SK-N-SH (cell line): ENCODE measurements around the gene B4GALT6. TPM values are rescaled to one million over a fixed set of nuclear protein-coding genes. Genes with fewer than 3 reads are reported as not detected.

Source experiments
- CTCF ChIA-PET: fragments of 300-600, 350-600 bp; formaldehyde crosslinking; extraction: SDS; loops from one replicate; lab custom pipeline; 2021; lab: Yijun Ruan, JAX
- POLR2A ChIA-PET: fragments of 350-600 bp; sonication (Branson Sonifier 250); formaldehyde crosslinking; extraction: SDS; loops from one replicate; lab custom pipeline; 2020; ENCODE audit warnings: antibody characterized with exemption, inconsistent platforms; lab: Yijun Ruan, JAX
- DNase-seq: peaks from one replicate; pipeline ENCODE4 v3.0.0; 2012
- H2AFZ ChIP-seq: fragments of 200-600 bp; sonication (generic); 2 replicates; pipeline ENCODE4 v1.8.1; 2016; ENCODE audit warnings: antibody characterized with exemption, mild to moderate bottlenecking, low read depth
- H3F3A ChIP-seq: fragments of 200-600 bp; sonication (generic); replicated peaks from 2 replicates; pipeline ENCODE3; 2016; ENCODE audit warnings: antibody characterized with exemption, mild to moderate bottlenecking; ENCODE audit not compliant: insufficient read depth
- H3K27ac ChIP-seq, 2 experiments: fragments of 200-500 bp in 1 of 2; fragments of 200-600 bp in 1 of 2; sonication (Bioruptor generic) in 1 of 2; sonication (generic), shearing (Covaris generic) in 1 of 2; 2 replicates each; pipeline versions ENCODE4 v1.5.1 to v1.6.1; 2014 to 2016; ENCODE audit warnings: low read depth in 2 of 2, inconsistent platforms in 1 of 2, low read length in 1 of 2, mild to moderate bottlenecking in 1 of 2, mixed read lengths in 1 of 2
- H3K27me3 ChIP-seq: fragments of 200-600 bp; sonication (generic), shearing (Covaris generic); 2 replicates; pipeline ENCODE4 v1.6.1; 2016; ENCODE audit warnings: mixed run types; ENCODE audit not compliant: insufficient read depth
- H3K36me3 ChIP-seq, 2 experiments: fragments of 200-500 bp in 1 of 2; fragments of 200-600 bp in 1 of 2; sonication (Bioruptor generic) in 1 of 2; sonication (generic) in 1 of 2; replicated peaks in 1 of 2; 2 replicates each; pipeline versions ENCODE3 to v1.5.1; 2014 to 2016; ENCODE audit warnings: low read length in 1 of 2, mild to moderate bottlenecking in 1 of 2; ENCODE audit not compliant: insufficient read depth in 2 of 2, control insufficient read depth in 1 of 2
- H3K4me1 ChIP-seq, 2 experiments: fragments of 200-500 bp in 1 of 2; fragments of 200-600 bp in 1 of 2; sonication (Bioruptor generic) in 1 of 2; sonication (generic), shearing (Covaris generic) in 1 of 2; 2 replicates each; pipeline versions ENCODE4 v1.5.1 to v1.6.1; 2014 to 2016; ENCODE audit warnings: low read depth in 1 of 2, low read length in 1 of 2, mixed run types in 1 of 2; ENCODE audit not compliant: insufficient read depth in 2 of 2, control insufficient read depth in 1 of 2
- H3K4me2 ChIP-seq: fragments of 200-600 bp; sonication (generic), shearing (Covaris generic); 2 replicates; pipeline ENCODE4 v1.6.1; 2017; ENCODE audit warnings: mixed run types
- H3K4me3 ChIP-seq, 2 experiments: fragments of 200-500 bp in 1 of 2; fragments of 200-600 bp in 1 of 2; sonication (Bioruptor generic) in 1 of 2; sonication (generic), shearing (Covaris generic) in 1 of 2; 2 replicates each; pipeline versions ENCODE4 v1.5.1 to v1.8.1; 2014 to 2016; ENCODE audit warnings: low read depth in 2 of 2, inconsistent platforms in 1 of 2, low read length in 1 of 2, mild to moderate bottlenecking in 1 of 2, mixed read lengths in 1 of 2, moderate library complexity in 1 of 2
- H3K79me2 ChIP-seq: fragments of 200-600 bp; sonication (generic); 2 replicates; pipeline ENCODE4 v1.8.1; 2017; ENCODE audit warnings: mild to moderate bottlenecking; ENCODE audit not compliant: insufficient read depth
- H3K9ac ChIP-seq: fragments of 200-600 bp; sonication (generic); 2 replicates; pipeline ENCODE4 v1.6.1; 2017; ENCODE audit warnings: mixed run types
- H3K9me2 ChIP-seq: fragments of 200-600 bp; sonication (generic); 2 replicates; pipeline ENCODE4 v1.6.1; 2017; ENCODE audit warnings: mixed run types
- H3K9me3 ChIP-seq: fragments of 200-600 bp; sonication (generic); 2 replicates; pipeline ENCODE4 v1.6.1; 2017; ENCODE audit warnings: mixed run types, mild to moderate bottlenecking, moderate library complexity
- H4K20me1 ChIP-seq: fragments of 200-600 bp; sonication (generic); 2 replicates; pipeline ENCODE4 v1.6.1; 2017; ENCODE audit warnings: mild to moderate bottlenecking, mixed run types; ENCODE audit not compliant: insufficient read depth
- CHD2 ChIP-seq: fragments of 150-350 bp; IDR thresholded peaks from 2 replicates; pipeline ENCODE4 v1.6.1; 2018; ENCODE audit warnings: low read length; ENCODE audit not compliant: partially characterized antibody
- FOXJ3 ChIP-seq: sonication (generic); formaldehyde crosslinking; IDR thresholded peaks from 2 replicates; pipeline ENCODE4 v1.5.1; 2020; ENCODE audit warnings: mild to moderate bottlenecking, missing genetic modification reagents
- FOXM1 ChIP-seq: IDR thresholded peaks from 2 replicates; pipeline ENCODE4 v1.4.0; 2012; ENCODE audit warnings: low read depth, mild to moderate bottlenecking
- JUND ChIP-seq: IDR thresholded peaks from 2 replicates; pipeline ENCODE4 v1.4.0; 2012
- MEF2A ChIP-seq: IDR thresholded peaks from 2 replicates; pipeline ENCODE4 v1.4.0; 2012; ENCODE audit warnings: low read depth, borderline replicate concordance
- MXI1 ChIP-seq: IDR thresholded peaks from 2 replicates; pipeline ENCODE4 v1.6.1; 2012; ENCODE audit warnings: mild to moderate bottlenecking, low read depth, low read length, improper control_type of control experiment
- NFIC ChIP-seq: IDR thresholded peaks from 2 replicates; pipeline ENCODE4 v1.4.0; 2012; ENCODE audit warnings: borderline replicate concordance
- RAD21 ChIP-seq: IDR thresholded peaks from 2 replicates; pipeline ENCODE4 v1.6.1; 2012; ENCODE audit warnings: mild to moderate bottlenecking, low read length
- RCOR1 ChIP-seq: fragments of 150-350 bp; IDR thresholded peaks from 2 replicates; pipeline ENCODE4 v1.6.1; 2017; ENCODE audit warnings: antibody characterized with exemption, low read length
- SMC3 ChIP-seq: IDR thresholded peaks from 2 replicates; pipeline ENCODE4 v1.6.1; 2012; ENCODE audit warnings: low read depth, low read length, improper control_type of control experiment
- TEAD4 ChIP-seq: IDR thresholded peaks from 2 replicates; pipeline ENCODE4 v1.4.0; 2012; ENCODE audit warnings: mild to moderate bottlenecking, borderline replicate concordance; ENCODE audit not compliant: insufficient read depth
- WGBS: methylation state at CpG from one replicate; pipeline ENCODE4 v1.1.6; 2017; ENCODE audit warnings: low lambda C conversion rate; 5-methylcytosine and 5-hydroxymethylcytosine counted together
- polyA plus RNA-seq, 3 experiments: library from polyadenylated mRNA; depleted of rRNA; stranded (reverse); fragments of >200 nt; gene quantifications; 2 replicates each; pipeline ENCODE4 v1.2.3, GENCODE V29; 2012
- TF ChIP-seq, protein P1 (sequence below): IDR thresholded peaks from 2 replicates; pipeline ENCODE4 v1.4.0; 2012; ENCODE audit warnings: low read depth, borderline replicate concordance
- TF ChIP-seq, protein P2 (sequence below): IDR thresholded peaks from 2 replicates; pipeline ENCODE4; 2012

B4GALT6 gene
- polyA plus RNA-seq, 1 of the 3 experiments (the other 2 are of a cell fraction) = 3.1 TPM

DNA sequence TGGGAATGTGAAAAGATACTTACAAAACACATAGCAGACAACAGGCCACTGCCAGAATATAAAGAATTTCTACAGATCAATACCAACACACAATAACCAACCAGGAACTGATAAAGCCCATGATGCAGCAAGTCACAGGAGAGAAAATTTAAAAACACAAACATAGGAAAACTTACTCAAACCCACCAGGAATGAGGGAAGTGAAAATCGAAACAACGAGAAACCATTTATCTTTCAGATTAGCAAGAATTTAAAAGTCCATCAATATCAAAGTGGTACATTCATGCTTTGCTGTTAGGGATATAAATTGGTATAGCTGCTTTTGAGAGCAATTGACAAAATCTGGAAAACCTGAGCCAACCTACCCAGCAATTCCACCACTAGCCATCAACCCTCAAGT, 27.6 kb downstream of the B4GALT6 start (continued):
- TF ChIP-seq, protein P1, sequence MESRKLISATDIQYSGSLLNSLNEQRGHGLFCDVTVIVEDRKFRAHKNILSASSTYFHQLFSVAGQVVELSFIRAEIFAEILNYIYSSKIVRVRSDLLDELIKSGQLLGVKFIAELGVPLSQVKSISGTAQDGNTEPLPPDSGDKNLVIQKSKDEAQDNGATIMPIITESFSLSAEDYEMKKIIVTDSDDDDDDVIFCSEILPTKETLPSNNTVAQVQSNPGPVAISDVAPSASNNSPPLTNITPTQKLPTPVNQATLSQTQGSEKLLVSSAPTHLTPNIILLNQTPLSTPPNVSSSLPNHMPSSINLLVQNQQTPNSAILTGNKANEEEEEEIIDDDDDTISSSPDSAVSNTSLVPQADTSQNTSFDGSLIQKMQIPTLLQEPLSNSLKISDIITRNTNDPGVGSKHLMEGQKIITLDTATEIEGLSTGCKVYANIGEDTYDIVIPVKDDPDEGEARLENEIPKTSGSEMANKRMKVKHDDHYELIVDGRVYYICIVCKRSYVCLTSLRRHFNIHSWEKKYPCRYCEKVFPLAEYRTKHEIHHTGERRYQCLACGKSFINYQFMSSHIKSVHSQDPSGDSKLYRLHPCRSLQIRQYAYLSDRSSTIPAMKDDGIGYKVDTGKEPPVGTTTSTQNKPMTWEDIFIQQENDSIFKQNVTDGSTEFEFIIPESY = no peak
- TF ChIP-seq, all 33 proteins: peak for 0

DNA sequence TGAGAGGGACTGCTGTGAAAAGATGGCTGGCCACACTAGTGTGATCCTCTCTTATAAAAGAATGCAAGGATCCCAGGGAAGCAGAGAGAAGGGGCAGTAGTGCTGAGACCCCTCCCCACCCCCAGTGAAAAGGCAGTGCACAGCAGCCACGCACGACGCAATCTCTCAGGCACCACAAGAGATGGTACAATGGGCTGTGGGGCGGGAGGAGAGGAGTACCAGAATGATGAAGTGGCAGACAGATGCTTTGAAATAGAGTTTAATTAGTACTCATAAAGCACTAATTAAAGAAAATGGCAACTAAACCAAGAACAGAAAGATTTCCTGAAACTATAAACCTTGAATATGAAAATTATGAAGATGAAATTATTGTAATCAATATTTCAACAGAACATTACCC, 29.0 kb downstream of the B4GALT6 start:
- Histone ChIP-seq H3K79me2 (no peaks in the 10 kb centered on the region), H3K4me1 (no peaks in the 10 kb centered on the region; a peak in 1 of 4 replicates), H3K27me3 (no peaks in the 10 kb centered on the region), H3K9me2 (no peaks in the 10 kb centered on the region), H3F3A (no peaks in the 10 kb centered on the region), H3K9ac (no peak overlapping the region), H3K4me3 (no peak overlapping the region), H4K20me1 (no peaks in the 10 kb centered on the region), H3K9me3 (peaks cover 2% of the 10 kb centered on the region; the same call in 1 of the 2 replicates), H3K36me3 (peaks cover 0 to 2% of the 10 kb centered on the region in 2 experiments), H3K27ac (no peak overlapping the region), H3K4me2 (no peak overlapping the region), H2AFZ (no peak overlapping the region)
- no peak for DNase-seq
- TF ChIP-seq JUND (no peak), CHD2 (no peak), MXI1 (no peak), RCOR1 (no peak), TEAD4 (no peak), NFIC (no peak)
- WGBS = 95% methylated on average over 4 of the region's 4 CpGs
- CTCF ChIA-PET = no interaction called here
- POLR2A ChIA-PET = no interaction called here

DNA sequence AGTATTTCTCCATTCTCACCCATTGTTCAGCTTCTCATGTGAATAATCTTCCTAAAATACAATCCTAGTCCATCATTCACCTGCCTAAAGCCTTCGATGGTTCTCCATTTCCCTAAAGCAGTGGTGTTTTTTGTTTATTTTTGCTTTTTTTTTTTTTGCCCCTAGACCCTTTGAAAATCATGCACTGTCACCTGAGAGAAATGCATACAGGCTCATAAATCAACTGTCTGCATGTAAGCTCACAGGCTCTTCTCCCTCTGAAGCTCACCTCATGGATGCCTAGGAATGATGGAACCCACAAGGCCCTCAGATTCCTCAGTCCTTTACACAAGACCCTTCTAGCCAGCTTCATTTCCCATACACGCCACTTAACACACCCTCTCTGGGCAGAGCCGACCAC, 31.5 kb downstream of the B4GALT6 start:
- Histone ChIP-seq H2AFZ (no peak overlapping the region), H4K20me1 (no peaks in the 10 kb centered on the region), H3K4me1 (0 out of 4 replicates have a peak, but pooled peaks cover 0 to 7% of the 10 kb centered on the region in 2 experiments), H3K4me3 (no peak overlapping the region), H3K27me3 (no peaks in the 10 kb centered on the region), H3K79me2 (no peaks in the 10 kb centered on the region), H3K36me3 (no peaks in the 10 kb centered on the region), H3K9me2 (no peaks in the 10 kb centered on the region), H3K9me3 (no peaks in the 10 kb centered on the region), H3K9ac (no peak overlapping the region), H3K27ac (no peak overlapping the region), H3F3A (peaks cover 4% of the 10 kb centered on the region), H3K4me2 (no peak overlapping the region)
- ChIA-PET CTCF (no interaction called here), POLR2A (no interaction called here)
- TF ChIP-seq MEF2A = no peak
- no peak for TF ChIP-seq FOXM1
- no peak for TF ChIP-seq RAD21
- TF ChIP-seq, protein P1 = no peak
- TF ChIP-seq, protein P2, sequence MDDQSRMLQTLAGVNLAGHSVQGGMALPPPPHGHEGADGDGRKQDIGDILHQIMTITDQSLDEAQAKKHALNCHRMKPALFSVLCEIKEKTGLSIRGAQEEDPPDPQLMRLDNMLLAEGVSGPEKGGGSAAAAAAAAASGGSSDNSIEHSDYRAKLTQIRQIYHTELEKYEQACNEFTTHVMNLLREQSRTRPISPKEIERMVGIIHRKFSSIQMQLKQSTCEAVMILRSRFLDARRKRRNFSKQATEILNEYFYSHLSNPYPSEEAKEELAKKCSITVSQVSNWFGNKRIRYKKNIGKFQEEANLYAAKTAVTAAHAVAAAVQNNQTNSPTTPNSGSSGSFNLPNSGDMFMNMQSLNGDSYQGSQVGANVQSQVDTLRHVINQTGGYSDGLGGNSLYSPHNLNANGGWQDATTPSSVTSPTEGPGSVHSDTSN = no peak
- no peak for TF ChIP-seq FOXJ3 (CRISPR knock-in tag)
- TF ChIP-seq SMC3 = no peak
- no peak for TF ChIP-seq RCOR1
- WGBS = 100% methylated on average over 3 of the region's 3 CpGs
- DNase-seq = no peak
